Neural cell (in vitro differentiated cells): ENCODE measurements around the gene RANGRF. TPM values are rescaled to one million over a fixed set of nuclear protein-coding genes. Genes with fewer than 3 reads are reported as not detected.

Source experiments
- H2AFZ ChIP-seq: fragments of 200-600, 300-800 bp; sonication (generic), shearing (Covaris generic); 2 replicates; pipeline ENCODE4 v1.6.0; 2014; ENCODE audit warnings: low read depth, mild to moderate bottlenecking, antibody characterized with exemption, low read length, moderate library complexity
- H3F3A ChIP-seq: fragments of 200-600 bp; shearing (Covaris generic); 2 replicates; pipeline ENCODE4 v1.6.1; 2016; ENCODE audit warnings: mild to moderate bottlenecking, moderate library complexity, mixed read lengths, antibody characterized with exemption, low read length; ENCODE audit not compliant: insufficient read depth, poor library complexity, severe bottlenecking
- H3K27ac ChIP-seq: fragments of 200-600, 300-800 bp; sonication (generic), shearing (Covaris generic); 2 replicates; pipeline ENCODE4 v1.5.1; 2014; ENCODE audit warnings: mild to moderate bottlenecking, low read length, moderate library complexity
- H3K27me3 ChIP-seq: fragments of 300-800, 200-600 bp; sonication (generic), shearing (Covaris generic); 2 replicates; pipeline ENCODE4 v1.6.0; 2014; ENCODE audit warnings: mild to moderate bottlenecking, low read depth, low read length, moderate library complexity; ENCODE audit not compliant: insufficient read depth
- H3K36me3 ChIP-seq: fragments of 300-800, 200-600 bp; sonication (generic), shearing (Covaris generic); 2 replicates; pipeline ENCODE4 v1.5.1; 2014; ENCODE audit warnings: mild to moderate bottlenecking, antibody characterized with exemption, low read length, moderate library complexity; ENCODE audit not compliant: insufficient read depth
- H3K4me2 ChIP-seq: fragments of 300-800, 200-600 bp; sonication (generic), shearing (Covaris generic); 2 replicates; pipeline ENCODE4 v1.6.0; 2014; ENCODE audit warnings: mild to moderate bottlenecking, low read length
- H3K4me3 ChIP-seq: fragments of 300-800, 200-600 bp; sonication (generic), shearing (Covaris generic); 2 replicates; pipeline ENCODE4 v1.5.1; 2014; ENCODE audit warnings: mild to moderate bottlenecking, low read length, moderate library complexity
- H3K79me2 ChIP-seq: fragments of 200-600 bp; shearing (Covaris generic); replicated peaks from 2 replicates; pipeline ENCODE4 v1.6.0; 2014; ENCODE audit warnings: mild to moderate bottlenecking, low read length, moderate library complexity; ENCODE audit not compliant: insufficient read depth
- H3K9ac ChIP-seq: fragments of 300-800, 200-600 bp; sonication (generic), shearing (Covaris generic); 2 replicates; pipeline ENCODE4 v1.6.1; 2016; ENCODE audit warnings: mild to moderate bottlenecking, low read length, mixed read lengths
- H3K9me2 ChIP-seq: fragments of 200-600 bp; shearing (Covaris generic); 2 replicates; pipeline ENCODE4 v1.6.1; 2016; ENCODE audit warnings: mild to moderate bottlenecking, low read length, mixed read lengths; ENCODE audit not compliant: insufficient read depth
- H3K9me3 ChIP-seq: fragments of 200-600, 300-800 bp; sonication (generic), shearing (Covaris generic); 2 replicates; pipeline ENCODE4 v1.6.1; 2016; ENCODE audit warnings: mild to moderate bottlenecking, mixed run types, low read length, moderate library complexity, mixed read lengths
- H4K20me1 ChIP-seq: fragments of 200-600 bp; shearing (Covaris generic); 2 replicates; pipeline ENCODE4 v1.6.1; 2016; ENCODE audit warnings: mild to moderate bottlenecking, mixed run types; ENCODE audit not compliant: insufficient read depth
- CTCF ChIP-seq: fragments of 450-650 bp; IDR thresholded peaks from 2 replicates; pipeline ENCODE4 v1.5.1; 2014; ENCODE audit warnings: antibody characterized with exemption, mild to moderate bottlenecking, moderate library complexity; ENCODE audit not compliant: poor library complexity, severe bottlenecking
- EP300 ChIP-seq: fragments of 450-650 bp; conservative IDR thresholded peaks from 2 replicates; pipeline ENCODE4 v1.6.1; 2014; ENCODE audit warnings: antibody characterized with exemption, mild to moderate bottlenecking, moderate library complexity; ENCODE audit not compliant: poor library complexity, severe bottlenecking
- EZH2 ChIP-seq: fragments of 200-600, 300-800 bp; shearing (Covaris generic), sonication (generic); IDR thresholded peaks from 2 replicates; pipeline ENCODE4 v1.6.1; 2014; ENCODE audit warnings: antibody characterized with exemption, low read length, borderline replicate concordance, mild to moderate bottlenecking; ENCODE audit not compliant: insufficient read depth, poor library complexity, severe bottlenecking
- MXI1 ChIP-seq: fragments of 450-650 bp; conservative IDR thresholded peaks from 2 replicates; pipeline ENCODE4 v1.6.1; 2014; ENCODE audit warnings: antibody characterized with exemption, mild to moderate bottlenecking; ENCODE audit not compliant: poor library complexity, severe bottlenecking
- POLR2AphosphoS5 ChIP-seq: IDR thresholded peaks from 2 replicates; pipeline ENCODE4 v1.6.1; 2012
- RAD21 ChIP-seq: fragments of 450-650 bp; conservative IDR thresholded peaks from 2 replicates; pipeline ENCODE4 v1.6.1; 2014; ENCODE audit warnings: antibody characterized with exemption, mild to moderate bottlenecking, moderate library complexity
- REST ChIP-seq: IDR thresholded peaks from 2 replicates; pipeline ENCODE4 v1.6.1; 2012; ENCODE audit warnings: borderline replicate concordance
- SMC3 ChIP-seq: fragments of 450-650 bp; conservative IDR thresholded peaks from 2 replicates; pipeline ENCODE4 v1.6.1; 2014; ENCODE audit warnings: antibody characterized with exemption, mild to moderate bottlenecking, moderate library complexity; ENCODE audit not compliant: poor library complexity
- TAF1 ChIP-seq: IDR thresholded peaks from 2 replicates; pipeline ENCODE4 v1.6.1; 2012; ENCODE audit warnings: low read depth
- polyA plus RNA-seq: library from polyadenylated mRNA; depleted of rRNA; stranded (reverse); fragments of >200 nt; gene quantifications from 2 replicates; pipeline ENCODE4 v1.2.3, GENCODE V29; 2014

The RANGRF gene
- polyA plus RNA-seq, 1 donor from 2014 or later: 20.9 TPM

- Histone ChIP-seq H3K4me3 (no peak overlapping the region), H3K9me3 (no peaks in the 10 kb centered on the region), H2AFZ (no peak overlapping the region), H3K36me3 (no peaks in the 10 kb centered on the region), H4K20me1 (no peaks in the 10 kb centered on the region), H3K27ac (no peak overlapping the region), H3K9ac (no peak overlapping the region), H3K4me2 (no peak overlapping the region), H3K27me3 (no peaks in the 10 kb centered on the region), H3K79me2 (no peaks in the 10 kb centered on the region), H3F3A (no peaks in the 10 kb centered on the region), H3K9me2 (no peaks in the 10 kb centered on the region)
- TF ChIP-seq POLR2AphosphoS5: no peak
- no peak for TF ChIP-seq TAF1
- no peak for TF ChIP-seq MXI1
- no peak for TF ChIP-seq SMC3
- TF ChIP-seq EP300: no peak
- TF ChIP-seq REST: no peak
- no peak for TF ChIP-seq RAD21
- TF ChIP-seq CTCF: no peak
- no peak for TF ChIP-seq EZH2
These were observed 12.8 kb upstream of the RANGRF start for GRCh38 chr17:8275421-8276290.

GRCh38 chr17:8277317-8277716 is 11.2 kb upstream of the RANGRF start:
- H2AFZ ChIP-seq: no peak overlapping the region
- H3K9ac ChIP-seq: no peak overlapping the region
- no peaks in the 10 kb centered on the region for H3K9me3 ChIP-seq
- no peak overlapping the region for H3K4me3 ChIP-seq
- no peaks in the 10 kb centered on the region for H4K20me1 ChIP-seq
- no peaks in the 10 kb centered on the region for H3K27me3 ChIP-seq
- H3F3A ChIP-seq: no peaks in the 10 kb centered on the region
- no peaks in the 10 kb centered on the region for H3K79me2 ChIP-seq
- no peak overlapping the region for H3K27ac ChIP-seq
- no peaks in the 10 kb centered on the region for H3K9me2 ChIP-seq
- no peak overlapping the region for H3K4me2 ChIP-seq
- no peaks in the 10 kb centered on the region for H3K36me3 ChIP-seq
- TF ChIP-seq SMC3 (no peak), POLR2AphosphoS5 (no peak), CTCF (no peak), EP300 (no peak), REST (no peak), TAF1 (no peak), EZH2 (no peak), MXI1 (no peak), RAD21 (no peak)
